T-helper 1 cell treated with Interleukin-12 subunit alpha and Interleukin-12 subunit beta and Interleukin-4 antibody, amounts not matched to agents 30 ng/mL and 1 ng/mL, for 36 hours (primary cell): ENCODE measurements around the gene MBD3L4. TPM values are rescaled to one million over a fixed set of nuclear protein-coding genes. Genes with fewer than 3 reads are reported as not detected.
"Not testable (repeated sequence)": the region's sequence is repeated elsewhere in the genome, so short reads cannot be mapped to it uniquely, and the experiment has no call there.

Experiments
- intact Hi-C: fragments of 100-400 bp; cut with micrococcal nuclease; formaldehyde crosslinking; loops from one replicate; pipeline ENCODE4 v1.15.1; 2024
- total RNA-seq: library from RNA; stranded (reverse); gene quantifications from 2 replicates; pipeline ENCODE4 v1.2.3, GENCODE V29; 2022

The MBD3L4 gene
- total RNA-seq = not detected in 2 replicates

DNA sequence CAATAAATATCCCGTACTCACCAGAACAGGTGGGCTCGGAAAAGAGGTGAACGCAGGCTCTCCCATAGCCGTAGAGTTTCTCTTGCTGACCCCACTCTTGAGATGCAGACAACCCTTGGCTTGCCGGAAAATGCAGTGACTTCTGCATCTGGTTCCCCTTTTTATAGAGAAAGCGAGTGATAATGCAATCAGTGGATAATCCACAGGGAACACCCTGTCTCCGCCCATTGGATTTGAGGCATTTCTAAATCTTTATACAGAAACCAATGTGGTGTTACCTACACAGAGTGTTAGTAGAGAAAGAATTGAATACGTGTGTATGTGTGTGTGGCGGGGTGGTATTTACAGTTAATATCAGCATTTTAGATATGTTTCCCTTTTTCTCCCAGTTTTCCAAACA, at the start of gene MBD3L4:
Gene MBD3L4 (minus strand): TSS at position 101 of the 400 bp plus-strand sequence. CDS start 35 bp downstream, at position 66.
- intact Hi-C loops = not testable (repeated sequence)

DNA sequence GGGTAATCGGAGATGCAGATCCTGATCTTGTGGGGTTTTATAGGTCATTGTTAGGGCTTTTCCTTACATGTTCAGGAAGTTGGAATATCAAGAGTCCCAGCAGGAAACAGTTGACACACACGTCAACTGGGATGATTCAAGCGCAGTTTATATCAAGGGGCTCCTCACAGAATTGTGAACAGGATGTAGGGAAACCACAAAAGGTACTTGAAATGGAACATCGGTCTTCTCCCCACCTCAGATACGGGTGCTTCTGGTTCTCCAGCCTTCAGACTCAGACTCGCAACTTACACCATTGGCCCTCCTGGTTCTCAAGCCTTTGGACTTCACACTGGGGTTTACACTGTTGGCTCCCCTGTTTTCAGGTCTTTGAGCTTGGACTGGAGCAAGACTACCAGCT, 49.0 kb upstream of the MBD3L4 start:
- intact Hi-C loops = no loop called here

DNA sequence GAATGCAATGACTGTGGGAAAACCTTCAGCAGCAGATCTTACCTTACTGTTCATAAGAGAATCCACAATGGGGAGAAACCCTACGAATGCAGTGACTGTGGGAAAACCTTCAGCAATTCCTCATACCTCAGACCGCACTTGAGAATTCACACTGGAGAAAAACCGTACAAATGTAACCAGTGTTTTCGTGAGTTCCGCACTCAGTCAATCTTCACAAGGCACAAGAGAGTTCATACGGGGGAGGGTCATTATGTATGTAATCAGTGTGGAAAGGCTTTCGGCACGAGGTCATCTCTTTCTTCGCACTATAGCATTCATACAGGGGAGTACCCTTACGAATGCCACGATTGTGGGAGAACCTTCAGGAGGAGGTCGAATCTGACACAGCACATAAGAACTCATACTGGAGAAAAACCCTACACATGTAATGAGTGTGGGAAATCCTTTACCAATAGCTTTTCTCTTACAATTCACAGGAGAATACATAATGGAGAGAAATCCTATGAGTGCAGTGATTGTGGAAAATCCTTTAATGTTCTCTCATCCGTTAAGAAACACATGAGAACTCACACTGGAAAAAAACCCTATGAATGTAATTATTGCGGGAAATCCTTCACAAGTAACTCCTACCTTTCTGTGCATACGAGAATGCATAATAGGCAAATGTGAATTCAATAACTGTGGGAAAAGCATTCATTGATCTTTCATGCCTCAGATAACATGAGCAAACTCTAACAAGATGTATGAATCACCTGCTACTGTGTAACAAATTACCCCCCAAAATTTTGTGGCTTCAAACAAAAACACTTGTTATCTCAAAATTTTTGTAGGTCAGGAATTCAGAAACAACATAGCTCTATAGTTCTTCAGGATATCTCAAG, 43.3 kb upstream of the MBD3L4 start:
- intact Hi-C loops = no loop called here

DNA sequence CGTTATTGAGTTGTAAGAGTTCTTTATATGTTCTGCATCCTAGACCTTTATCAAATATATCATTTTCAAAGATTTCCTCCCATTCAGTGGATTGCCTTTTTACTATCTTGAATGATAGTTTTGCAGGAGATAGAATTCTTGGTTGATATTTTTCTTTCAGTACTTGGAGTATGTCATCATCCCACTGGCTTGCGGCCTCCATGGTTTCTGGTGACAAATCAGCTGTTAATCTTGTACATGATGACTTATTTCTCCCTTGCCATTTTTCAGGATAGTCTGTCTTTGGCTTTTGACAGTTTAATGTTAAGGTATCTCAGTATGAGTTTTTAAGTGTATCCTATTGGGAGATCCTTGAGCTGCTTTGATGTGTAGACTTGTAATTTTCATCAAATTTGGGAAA, 38.0 kb upstream of the MBD3L4 start:
- intact Hi-C loops = no loop called here

DNA sequence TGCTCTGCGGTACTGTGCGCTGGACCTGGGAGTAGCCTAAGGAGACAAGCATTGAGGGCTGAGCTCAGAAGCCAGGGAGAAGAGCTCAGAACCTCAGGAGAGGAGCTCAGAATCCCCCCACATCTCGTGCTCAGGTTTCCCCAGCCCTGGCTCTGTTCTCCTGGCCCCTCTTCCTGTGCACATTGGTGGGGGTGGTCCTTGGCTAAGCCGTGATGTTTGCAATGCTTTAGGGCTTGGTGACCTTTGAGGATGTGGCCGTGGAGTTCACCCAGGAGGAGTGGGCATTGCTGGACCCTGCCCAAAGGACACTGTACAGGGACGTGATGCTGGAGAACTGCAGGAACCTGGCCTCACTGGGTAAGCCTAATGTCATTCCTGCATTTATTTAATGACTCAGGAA, 36.2 kb upstream of the MBD3L4 start:
- intact Hi-C loops = no loop called here

DNA sequence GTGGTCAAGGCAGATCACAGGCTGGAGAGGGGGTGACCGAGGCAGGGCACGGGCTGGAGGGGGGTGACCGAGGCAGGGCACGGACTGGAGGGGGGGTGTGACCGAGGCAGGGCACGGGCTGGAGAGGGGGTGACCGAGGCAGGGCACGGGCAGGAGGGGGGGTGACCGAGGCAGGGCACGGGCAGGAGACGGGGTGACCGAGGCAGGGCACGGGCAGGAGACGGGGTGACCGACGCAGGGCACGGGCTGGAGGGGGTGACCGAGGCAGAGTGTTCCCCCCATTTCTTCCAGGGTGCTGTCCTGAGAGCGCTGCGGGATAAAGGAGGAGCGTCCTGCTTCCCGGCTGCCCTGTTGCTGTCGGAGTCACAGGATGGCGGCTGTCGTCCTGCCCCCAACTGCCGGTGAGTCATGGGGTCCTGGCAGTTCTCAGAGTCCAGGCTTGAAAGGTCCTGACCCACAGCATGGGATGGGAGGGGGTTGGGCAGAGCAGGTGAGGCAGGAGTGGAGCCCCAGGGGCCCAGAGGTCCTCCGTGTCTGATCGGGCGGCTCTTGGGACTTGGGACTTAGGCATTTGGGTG, 34.8 kb upstream of the MBD3L4 start:
- intact Hi-C loops = no loop called here

DNA sequence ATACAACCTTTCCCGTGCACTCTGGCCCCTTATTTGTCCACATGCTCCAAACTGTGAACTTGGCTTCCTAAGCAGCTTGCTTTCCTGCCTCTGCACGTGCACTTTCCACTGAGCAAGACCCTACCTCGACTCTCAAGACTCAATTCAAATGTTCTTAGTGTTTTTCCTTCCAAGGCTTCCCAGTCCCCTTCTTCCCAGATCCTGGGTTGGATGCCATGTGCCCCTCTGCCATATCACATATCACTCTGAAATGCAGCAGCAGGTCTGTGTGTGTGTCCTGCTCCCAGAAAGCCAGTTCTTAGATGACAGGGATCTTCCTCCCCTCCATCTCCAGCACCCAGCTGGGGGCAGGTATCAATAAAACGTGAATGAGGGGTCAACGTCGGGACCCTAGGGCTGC, 32.6 kb upstream of the MBD3L4 start:
- intact Hi-C loops = no loop called here

DNA sequence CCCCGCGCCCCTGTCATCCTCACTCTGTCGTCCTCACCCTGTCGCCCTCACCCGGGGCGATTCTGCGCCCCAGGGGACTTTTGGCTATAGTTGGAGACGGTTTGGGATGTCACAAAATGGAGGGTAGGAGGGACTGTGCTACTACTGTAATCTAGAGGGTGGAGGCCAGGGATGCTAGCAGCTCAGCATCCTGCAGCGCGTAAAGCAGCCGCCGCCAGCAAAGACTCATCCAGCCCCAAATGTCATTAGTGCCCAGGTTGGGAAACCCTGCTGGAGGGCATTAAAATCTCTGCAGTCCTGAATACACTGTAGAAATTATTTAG, 29.9 kb upstream of the MBD3L4 start:
- intact Hi-C loops = loop anchor here (1.0 kb wide), 1 partner anchor 29 kb away; no protein-coding TSS in a partner anchor

DNA sequence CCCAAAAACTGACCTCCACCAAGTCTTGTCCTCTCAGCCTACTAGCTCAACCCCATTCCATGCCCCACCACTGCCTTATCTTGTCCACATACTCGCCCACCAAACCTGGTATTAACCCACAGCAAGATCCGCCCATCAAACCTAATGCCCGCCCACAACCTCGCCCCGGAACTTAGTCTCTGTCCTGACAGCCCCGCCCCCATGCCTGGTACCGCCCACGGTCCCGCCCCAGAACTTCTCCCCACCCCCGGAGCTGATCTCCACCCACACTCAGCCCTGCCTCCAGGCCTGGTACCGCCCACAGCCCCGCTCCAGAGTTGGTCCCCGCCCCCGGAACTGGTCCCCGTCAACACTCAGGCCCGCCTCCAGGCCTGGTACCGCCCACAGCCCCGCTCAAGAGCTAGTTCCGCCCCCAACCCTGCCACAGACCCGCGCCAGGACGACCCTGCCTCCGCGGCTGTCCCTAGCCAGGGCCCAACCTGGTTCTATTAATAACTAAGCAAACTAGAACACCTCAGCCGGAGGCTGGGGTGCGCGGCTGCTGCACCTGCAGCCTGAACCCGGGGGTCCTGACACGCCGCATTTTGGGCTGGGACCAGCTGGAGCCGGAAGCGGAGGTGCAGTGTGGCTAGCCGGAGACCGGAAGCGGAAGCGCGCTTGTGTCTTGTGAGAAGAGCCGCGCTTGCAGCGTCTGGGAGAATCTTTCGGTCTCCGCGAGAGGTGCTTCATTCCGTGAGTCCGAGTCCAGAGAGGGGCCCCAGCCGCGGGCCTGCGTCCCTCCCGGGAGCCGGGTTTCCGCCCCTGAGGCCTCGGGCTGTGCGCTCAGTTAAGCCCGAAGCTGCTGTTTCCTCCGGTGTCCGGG, 29.3 kb upstream of the MBD3L4 start, which contains the start of gene ZNF557:
Gene ZNF557 (plus strand): TSS at position 662 of the 862 bp plus-strand sequence. CDS start 5,372 bp downstream, outside the sequence.
- intact Hi-C loops = loop anchor here (1.0 kb wide), 1 partner anchor 30 kb away; no protein-coding TSS in a partner anchor

DNA sequence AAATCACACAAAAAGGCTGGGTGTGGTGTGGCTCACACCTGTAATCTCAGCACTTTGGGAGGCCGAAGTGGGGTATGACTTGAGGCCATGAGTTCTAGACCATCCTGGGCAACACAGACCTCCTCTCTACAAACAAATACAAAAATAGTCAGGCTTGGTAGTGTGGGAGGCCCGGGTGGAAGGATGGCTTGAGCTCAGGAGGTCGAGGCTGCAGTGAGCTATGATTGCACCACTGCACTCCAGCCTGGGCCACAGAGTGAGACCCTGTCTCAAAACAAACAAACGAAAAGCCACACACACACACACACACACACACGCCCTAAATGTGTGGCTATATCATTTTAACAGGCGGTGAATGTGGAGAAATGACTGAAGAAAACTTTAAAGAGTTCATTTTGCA, 28.6 kb upstream of the MBD3L4 start:
- intact Hi-C loops = no loop called here

DNA sequence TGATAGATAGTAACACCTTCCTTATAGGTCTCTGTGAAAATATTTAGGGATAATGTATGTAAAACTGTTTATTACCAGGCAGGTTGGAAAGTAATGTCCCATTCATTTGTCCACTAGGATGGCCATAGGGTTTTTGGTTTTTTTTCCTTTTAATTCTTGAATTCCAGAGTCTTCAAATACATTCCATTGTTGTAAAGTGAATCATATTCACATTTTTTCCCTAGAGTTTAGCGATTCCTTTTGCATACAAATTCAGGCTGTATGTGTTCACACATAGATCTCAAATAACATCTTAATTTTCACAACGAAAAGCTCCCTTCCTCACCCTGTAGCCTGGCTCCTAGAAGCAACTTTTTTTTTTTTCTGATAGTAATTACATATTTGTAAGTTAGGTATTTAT, 27.7 kb upstream of the MBD3L4 start:
- intact Hi-C loops = no loop called here

DNA sequence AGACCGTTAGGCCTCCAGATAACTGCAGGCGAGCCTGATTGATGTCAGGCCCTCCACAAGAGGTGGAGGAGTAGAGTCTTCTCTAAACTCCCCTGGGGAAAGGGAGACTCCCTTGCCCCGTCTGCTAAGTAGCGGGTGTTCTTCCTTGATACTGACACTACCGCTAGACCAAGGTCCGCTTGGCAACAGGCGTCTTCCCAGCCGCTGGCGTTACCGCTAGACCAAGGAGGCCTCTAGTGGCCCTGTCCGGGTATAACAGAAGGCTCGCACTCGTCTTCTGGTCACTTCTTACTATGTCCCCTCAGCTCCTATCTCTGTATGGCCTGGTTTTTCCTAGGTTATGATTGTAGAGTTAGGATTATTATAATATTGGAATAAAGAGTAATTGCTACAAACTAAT, 27.1 kb upstream of the MBD3L4 start:
- intact Hi-C loops = not testable (repeated sequence)

DNA sequence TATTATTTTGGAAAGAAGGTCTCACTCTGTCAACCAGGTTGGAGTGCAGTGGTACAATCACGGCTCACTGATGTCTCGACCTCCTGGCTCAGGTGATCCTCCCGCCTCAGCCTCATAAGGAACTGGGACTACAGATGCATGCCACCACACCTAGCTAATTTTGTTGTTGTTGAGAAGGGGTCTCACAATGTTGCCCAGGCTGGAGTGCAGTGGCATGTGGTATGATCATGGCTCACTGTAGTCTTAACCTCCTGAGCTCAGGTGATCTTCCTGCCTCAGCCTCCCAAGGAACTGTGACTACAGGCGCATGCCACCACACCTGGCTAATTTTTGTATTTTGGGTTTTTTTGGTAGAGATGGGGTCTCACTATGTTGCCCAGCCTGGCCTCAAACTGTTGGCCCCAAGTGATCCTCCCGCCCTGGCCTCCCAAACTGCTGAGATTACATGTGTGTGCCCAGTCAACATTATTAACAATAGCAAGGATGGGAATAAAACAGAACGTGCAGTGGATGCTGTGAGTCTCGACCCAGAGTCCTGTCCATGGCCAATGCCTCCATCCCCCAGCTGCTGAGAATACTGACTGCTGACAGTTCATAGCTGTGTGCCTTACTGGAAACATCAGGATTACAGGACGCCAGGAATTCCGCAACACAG, 23.9 kb upstream of the MBD3L4 start:
- intact Hi-C loops = no loop called here

DNA sequence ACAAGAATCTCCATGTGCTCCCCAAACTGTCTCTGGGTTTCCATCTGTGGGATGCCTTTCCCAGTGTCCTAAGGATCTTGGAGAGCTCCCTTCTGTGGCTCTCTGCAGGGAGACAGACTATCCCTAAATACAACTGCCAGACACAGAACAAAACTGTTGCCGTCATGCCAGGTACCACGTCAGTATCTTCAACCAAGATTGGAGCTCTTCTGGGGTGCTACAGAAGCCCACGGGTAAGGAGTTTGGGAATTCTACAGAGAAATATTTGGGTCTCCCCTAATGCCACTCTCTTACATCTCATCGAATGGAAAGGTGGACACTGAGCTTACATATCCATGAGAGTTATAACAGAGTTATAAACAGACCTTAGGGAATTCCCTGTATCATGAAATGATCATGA, 23.4 kb upstream of the MBD3L4 start:
- intact Hi-C loops = no loop called here

DNA sequence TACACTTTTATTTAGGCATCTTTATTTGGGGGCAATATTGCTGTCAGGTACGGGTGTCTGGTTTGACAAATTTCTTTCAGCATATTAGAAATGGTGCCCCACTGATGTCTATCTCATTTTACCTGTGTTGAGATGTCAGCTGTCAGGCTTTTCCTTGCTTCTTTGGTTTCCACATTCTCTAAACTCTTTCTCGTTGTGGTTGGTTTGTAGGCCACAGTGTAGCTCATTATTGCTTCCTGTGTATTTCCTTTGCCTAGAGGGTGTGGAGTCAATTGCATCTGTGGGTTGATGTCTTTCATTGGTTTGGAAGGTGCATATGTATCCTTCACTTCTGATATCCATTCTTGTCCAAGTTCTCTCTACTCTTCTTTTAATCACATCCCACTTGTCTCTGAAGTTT, 20.0 kb upstream of the MBD3L4 start:
- intact Hi-C loops = not testable (repeated sequence)

DNA sequence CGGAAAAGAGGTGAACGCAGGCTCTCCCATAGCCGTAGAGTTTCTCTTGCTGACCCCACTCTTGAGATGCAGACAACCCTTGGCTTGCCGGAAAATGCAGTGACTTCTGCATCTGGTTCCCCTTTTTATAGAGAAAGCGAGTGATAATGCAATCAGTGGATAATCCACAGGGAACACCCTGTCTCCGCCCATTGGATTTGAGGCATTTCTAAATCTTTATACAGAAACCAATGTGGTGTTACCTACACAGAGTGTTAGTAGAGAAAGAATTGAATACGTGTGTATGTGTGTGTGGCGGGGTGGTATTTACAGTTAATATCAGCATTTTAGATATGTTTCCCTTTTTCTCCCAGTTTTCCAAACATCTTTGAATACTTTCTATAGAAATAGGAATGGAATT, 18.6 kb upstream of the MBD3L4 start, which contains the start of gene MBD3L3:
Gene MBD3L3 (minus strand): TSS at position 101 of the 400 bp plus-strand sequence. CDS start 71 bp downstream, at position 30.
- intact Hi-C loops = not testable (repeated sequence)

DNA sequence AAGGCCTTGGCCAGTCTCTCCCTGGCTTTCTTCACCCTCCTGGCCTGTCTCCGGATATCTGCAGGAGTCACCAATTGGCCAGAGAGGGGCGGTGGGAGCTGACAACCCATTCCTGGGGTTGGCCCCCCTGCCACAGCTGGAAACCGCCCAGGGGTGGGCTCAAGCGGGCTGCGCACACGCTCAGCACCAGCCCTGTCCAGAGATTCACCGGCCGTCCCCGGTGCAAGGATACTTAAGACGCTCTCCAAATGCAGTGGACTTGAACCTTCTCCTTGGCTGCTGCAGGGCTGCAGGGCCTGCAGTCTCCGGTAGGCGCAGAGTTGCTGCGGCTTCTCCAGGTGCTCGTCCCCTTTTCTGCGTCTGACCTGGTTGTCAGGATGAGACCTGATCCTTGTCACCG, 16.4 kb upstream of the MBD3L4 start:
- intact Hi-C loops = not testable (repeated sequence)

DNA sequence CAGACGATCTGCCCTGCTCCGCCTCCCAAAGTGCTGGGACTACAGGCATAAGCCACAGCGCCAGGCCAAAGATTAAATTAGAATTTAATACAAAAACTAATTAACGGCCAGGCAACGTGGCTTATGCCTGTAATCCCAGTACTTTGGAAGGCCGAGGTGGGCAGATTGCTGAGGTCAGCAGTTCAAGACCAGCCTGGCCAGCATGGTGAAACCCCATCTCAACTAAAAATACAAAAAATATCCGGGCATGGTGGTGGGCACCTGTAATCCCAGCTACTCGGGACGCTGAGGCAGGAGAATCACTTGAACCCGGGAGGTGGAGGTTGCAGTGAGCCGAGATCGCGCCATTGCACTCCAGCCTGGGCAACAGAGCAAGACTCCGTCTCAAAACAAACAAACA, 15.7 kb upstream of the MBD3L4 start:
- intact Hi-C loops = not testable (repeated sequence)

DNA sequence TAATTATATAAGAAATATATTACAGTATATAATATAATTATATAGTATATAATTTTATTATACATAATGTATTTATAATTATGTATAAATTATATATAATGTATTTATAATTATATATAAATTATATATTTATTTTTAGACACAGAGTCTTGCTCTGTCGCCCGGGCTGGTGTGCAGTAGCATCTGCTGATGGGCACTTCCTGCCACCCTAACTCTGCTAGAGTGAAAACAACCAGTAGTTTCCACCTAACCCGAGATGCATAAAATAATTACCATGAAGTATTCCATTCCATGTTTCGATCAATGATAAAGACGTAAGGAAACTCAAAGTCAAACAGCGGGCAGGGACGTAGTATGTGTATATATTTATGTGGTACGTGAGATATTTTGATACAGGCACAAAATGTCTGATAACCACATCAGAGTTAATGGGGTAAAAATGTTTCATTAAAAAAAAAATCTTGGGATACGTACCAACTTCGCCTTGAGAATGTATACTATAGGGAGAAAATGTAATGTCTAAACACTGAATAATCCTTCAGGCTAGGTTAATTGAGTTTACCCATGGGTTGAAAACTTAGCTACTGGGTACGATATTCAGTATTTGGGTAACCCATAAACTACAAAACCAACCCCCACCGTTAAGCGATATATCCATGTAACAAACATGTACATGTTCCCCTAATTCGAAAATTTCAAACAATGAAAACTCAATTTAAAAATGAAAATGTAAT, 14.8 kb upstream of the MBD3L4 start:
- intact Hi-C loops = not testable (repeated sequence)

DNA sequence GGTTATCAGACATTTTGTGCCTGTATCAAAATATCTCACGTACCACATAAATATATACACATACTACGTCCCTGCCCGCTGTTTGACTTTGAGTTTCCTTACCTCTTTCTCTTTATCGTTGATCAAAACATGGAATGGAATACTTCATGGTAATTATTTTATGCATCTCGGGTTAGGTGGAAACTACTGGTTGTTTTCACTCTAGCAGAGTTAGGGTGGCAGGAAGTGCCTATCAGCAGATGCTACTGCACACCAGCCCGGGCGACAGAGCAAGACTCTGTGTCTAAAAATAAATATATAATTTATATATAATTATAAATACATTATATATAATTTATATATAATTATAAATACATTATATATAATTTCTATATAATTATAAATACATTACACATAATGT, 12.9 kb upstream of the MBD3L4 start:
- intact Hi-C loops = not testable (repeated sequence)
